HFFc6 (cell line): ENCODE measurements around the gene BATF. TPM values are rescaled to one million over a fixed set of nuclear protein-coding genes. Genes with fewer than 3 reads are reported as not detected.
A peak's percentile ranks its signal among the peaks of the same experiment; 100 is the strongest.

Experiments
- DNase-seq: peaks from one replicate; pipeline ENCODE4 v3.0.0-alpha.2; 2018
- H3K27ac Mint-ChIP-seq: 2 replicates; pipeline ENCODE4 v1.8.0; 2020; ENCODE audit warnings: mild to moderate bottlenecking, mixed read lengths
- H3K27me3 Mint-ChIP-seq: 2 replicates; pipeline ENCODE4 v1.8.0; 2021; ENCODE audit warnings: mild to moderate bottlenecking, moderate library complexity, mixed read lengths; ENCODE audit not compliant: insufficient read depth
- H3K36me3 Mint-ChIP-seq: 2 replicates; pipeline ENCODE4 v1.8.0; 2021; ENCODE audit warnings: low read depth, mixed read lengths
- H3K4me1 Mint-ChIP-seq: 2 replicates; pipeline ENCODE4 v1.8.0; 2020; ENCODE audit warnings: low read depth, mixed read lengths
- H3K4me3 Mint-ChIP-seq: 2 replicates; pipeline ENCODE4 v1.8.0; 2020; ENCODE audit warnings: mild to moderate bottlenecking, moderate library complexity, mixed read lengths
- H3K9me3 Mint-ChIP-seq: 2 replicates; pipeline ENCODE4 v1.8.0; 2020; ENCODE audit warnings: mild to moderate bottlenecking, mixed read lengths
- CTCF ChIP-seq: fragments of 200-600 bp; sonication (generic); IDR thresholded peaks from 2 replicates; pipeline ENCODE4 v1.5.0; 2021; ENCODE audit warnings: antibody characterized with exemption, mild to moderate bottlenecking
- total RNA-seq, 6 experiments: library from RNA; stranded (reverse); fragmentation: NEBNext Ultra II Directional; extraction: Animal tissue kit (Norgen Biotek cat#: 25700); gene quantifications; 2 replicates in 1 of 6; 3 replicates in 5 of 6; pipeline ENCODE4 v1.2.3, GENCODE V29; 2021

The BATF gene
- total RNA-seq, 6 experiments from 2014 or later, result not detected

DNA sequence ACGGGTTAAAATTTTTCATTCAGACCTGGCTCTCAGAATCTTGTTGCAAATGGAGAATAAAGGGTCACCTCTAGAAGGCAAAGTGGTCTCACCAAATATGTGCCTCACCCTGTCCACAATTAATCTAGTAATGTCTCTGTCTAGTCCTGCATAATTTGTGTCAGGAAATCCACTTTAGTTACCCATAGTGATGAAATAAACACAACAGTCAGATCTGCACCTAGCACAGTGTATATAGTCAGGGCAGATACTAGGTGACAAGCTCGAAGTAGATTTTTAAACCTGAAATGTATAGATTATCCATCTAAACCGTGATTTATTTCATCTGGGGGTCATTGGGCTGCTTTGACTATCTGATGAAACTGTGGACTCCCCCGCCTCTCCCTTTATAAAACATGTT, 40.2 kb downstream of the BATF start:
- no peak for TF ChIP-seq CTCF
- DNase-seq, result no peak
- H3K9me3 Mint-ChIP-seq, result no peaks in the 10 kb centered on the region
- peaks cover 31% of the 10 kb centered on the region for H3K4me1 Mint-ChIP-seq
- H3K27ac Mint-ChIP-seq, result no peak overlapping the region
- H3K4me3 Mint-ChIP-seq, result no peak overlapping the region
- peaks cover 40% of the 10 kb centered on the region for H3K27me3 Mint-ChIP-seq
- H3K36me3 Mint-ChIP-seq, result no peaks in the 10 kb centered on the region

GRCh38 chr14:75563931-75564330, 41.7 kb downstream of the BATF start:
- H3K27ac Mint-ChIP-seq, result no peak overlapping the region
- H3K27me3 Mint-ChIP-seq, result peaks cover 52% of the 10 kb centered on the region

DNA sequence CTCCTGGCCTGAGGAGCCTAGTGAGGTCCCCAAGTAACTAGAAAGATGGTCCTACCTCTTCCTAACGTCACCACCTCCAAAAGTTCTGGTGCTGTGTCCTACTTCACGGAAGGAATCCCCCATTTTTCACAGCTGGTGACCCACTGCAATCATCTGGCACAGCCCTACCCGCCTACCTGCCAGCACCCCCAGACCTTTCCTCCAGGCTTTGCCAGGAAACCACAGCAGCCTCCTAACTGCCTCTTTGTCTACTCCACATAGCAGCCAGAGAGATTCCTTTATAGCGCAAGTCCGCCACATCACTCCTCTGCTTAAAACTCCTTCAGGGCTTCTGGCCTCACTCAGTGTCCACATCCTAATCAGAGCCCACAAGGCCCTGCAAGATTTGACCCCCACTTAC, 42.8 kb downstream of the BATF start:
- DNase-seq, result no peak
- Mint-ChIP-seq H3K27me3 (peaks cover 61% of the 10 kb centered on the region), H3K9me3 (no peaks in the 10 kb centered on the region), H3K4me3 (no peak overlapping the region), H3K4me1 (peaks cover 24% of the 10 kb centered on the region; the same call in 1 of the 2 replicates), H3K27ac (no peak overlapping the region), H3K36me3 (no peaks in the 10 kb centered on the region)
- TF ChIP-seq CTCF, result no peak

More at GRCh38 chr14:75563931-75564330, 41.7 kb downstream of the BATF start:
- no peak for DNase-seq
- no peak for TF ChIP-seq CTCF
- H3K9me3 Mint-ChIP-seq, result no peaks in the 10 kb centered on the region
- peaks cover 31% of the 10 kb centered on the region for H3K4me1 Mint-ChIP-seq
- H3K36me3 Mint-ChIP-seq, result no peaks in the 10 kb centered on the region
- no peak overlapping the region for H3K4me3 Mint-ChIP-seq

DNA sequence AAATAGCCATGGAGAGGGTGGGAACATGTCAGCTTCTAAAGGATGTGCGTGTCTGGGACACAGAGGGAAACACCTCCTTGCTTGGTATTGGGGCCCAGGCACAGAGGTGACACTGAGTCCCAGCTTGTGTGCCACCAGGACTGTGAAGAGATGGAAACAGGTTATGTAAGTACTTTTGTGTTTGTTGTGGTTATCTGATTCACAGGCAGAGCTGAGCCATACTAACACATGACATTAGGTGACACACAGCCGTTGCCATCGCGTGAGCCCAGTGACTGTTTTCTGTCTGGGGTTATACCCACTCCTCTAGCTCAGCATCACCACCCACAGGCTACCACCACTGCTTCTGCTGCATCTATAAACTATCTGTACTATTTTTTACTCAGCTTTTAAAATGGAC, 44.1 kb downstream of the BATF start:
- Mint-ChIP-seq H3K27me3 (peaks cover 66% of the 10 kb centered on the region), H3K36me3 (no peaks in the 10 kb centered on the region), H3K4me3 (no peak overlapping the region), H3K4me1 (peaks cover 14% of the 10 kb centered on the region; the same call in 1 of the 2 replicates), H3K27ac (no peak overlapping the region), H3K9me3 (no peaks in the 10 kb centered on the region)
- TF ChIP-seq CTCF, result no peak
- peak; percentile 36 for DNase-seq

DNA sequence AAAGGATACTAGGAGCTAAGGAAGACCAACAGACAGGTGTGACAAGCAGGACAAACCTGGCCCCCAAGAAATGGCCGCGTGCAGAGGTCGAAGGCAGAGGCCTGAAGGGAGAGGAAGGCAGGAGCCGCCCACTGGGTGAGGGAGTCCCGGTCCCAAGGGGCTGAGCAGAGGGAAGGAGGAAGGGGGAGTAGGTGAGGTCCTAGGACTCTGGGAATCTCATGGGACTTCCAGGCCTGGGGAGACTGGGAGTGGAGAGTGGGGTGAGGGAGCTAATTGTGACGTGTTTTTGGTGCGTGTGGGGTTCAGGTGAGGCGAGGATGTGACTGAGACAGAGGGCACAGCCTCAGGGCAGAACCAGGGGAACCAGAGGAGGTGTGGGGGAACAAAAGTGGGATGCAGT, 44.5 kb downstream of the BATF start:
- H3K27ac Mint-ChIP-seq, result no peak overlapping the region
- H3K9me3 Mint-ChIP-seq, result no peaks in the 10 kb centered on the region
- TF ChIP-seq CTCF, result no peak
- no peak for DNase-seq
- H3K27me3 Mint-ChIP-seq, result peaks cover 68% of the 10 kb centered on the region
- H3K36me3 Mint-ChIP-seq, result no peaks in the 10 kb centered on the region
- H3K4me1 Mint-ChIP-seq, result peaks cover 14% of the 10 kb centered on the region; the same call in 1 of the 2 replicates
- H3K4me3 Mint-ChIP-seq, result no peak overlapping the region

- no peak overlapping the region for H3K4me3 Mint-ChIP-seq
- no peak overlapping the region for H3K27ac Mint-ChIP-seq
- TF ChIP-seq CTCF, result no peak
- no peaks in the 10 kb centered on the region for H3K9me3 Mint-ChIP-seq
- H3K27me3 Mint-ChIP-seq, result peaks cover 60% of the 10 kb centered on the region
- peaks cover 6% of the 10 kb centered on the region; the same call in 1 of the 2 replicates for H3K4me1 Mint-ChIP-seq
- no peak for DNase-seq
- H3K36me3 Mint-ChIP-seq, result no peaks in the 10 kb centered on the region
These were observed 45.9 kb downstream of the BATF start for GRCh38 chr14:75568140-75568539.
